IMR-90 (cell line): Measurements from ENCODE around the gene TSC2. TPM values are rescaled to one million over a fixed set of nuclear protein-coding genes. Genes with fewer than 3 reads are reported as not detected.
A peak's percentile ranks its signal among the peaks of the same experiment; 100 is the strongest.

Source experiments
- ATAC-seq: fragments of 200-7000 bp; cut with Tn5 transposase; 2 replicates; pipeline ENCODE4 v1.9.1; 2020; ENCODE audit warnings: low read depth, mild to moderate bottlenecking, moderate library complexity
- BruUV-seq: library from RNA; stranded (reverse); fragments of 400-500 nt; replicated peaks from 2 replicates; lab custom pipeline; 2021; lab: Mats Ljungman, UMichigan
- CTCF ChIA-PET: fragments of 300-600 bp; formaldehyde crosslinking; extraction: SDS; loops from one replicate; lab custom pipeline; 2021; ENCODE audit warnings: antibody characterized with exemption; lab: Yijun Ruan, JAX
- POLR2A ChIA-PET: fragments of 300-600 bp; sonication (Branson Sonifier 250); formaldehyde crosslinking; loops from one replicate; lab custom pipeline; 2022; ENCODE audit warnings: antibody characterized with exemption; ENCODE audit not compliant: unreplicated experiment; lab: Charles Lee
- DNase-seq: peaks from one replicate; pipeline ENCODE4 v3.0.0; 2013
- H2AFZ ChIP-seq: replicated peaks from 2 replicates; pipeline ENCODE3; 2013; ENCODE audit warnings: low read length, mild to moderate bottlenecking; ENCODE audit not compliant: poor library complexity
- H2AK5ac ChIP-seq: 2 replicates; pipeline ENCODE4 v1.6.1; 2013; ENCODE audit warnings: low read depth, low read length, inconsistent platforms
- H2AK9ac ChIP-seq: replicated peaks from 2 replicates; pipeline ENCODE3; 2013; ENCODE audit warnings: mild to moderate bottlenecking, low read depth, low read length, moderate library complexity; ENCODE audit not compliant: poor library complexity
- H2BK120ac ChIP-seq: 2 replicates; pipeline ENCODE4 v1.6.1; 2013; ENCODE audit warnings: low read depth, low read length, inconsistent platforms
- H2BK15ac ChIP-seq: 3 replicates; pipeline ENCODE4 v1.6.1; 2013; ENCODE audit warnings: low read depth, low read length, inconsistent platforms
- H2BK20ac ChIP-seq: 2 replicates; pipeline ENCODE4 v1.6.1; 2013; ENCODE audit warnings: low read depth, mild to moderate bottlenecking, inconsistent platforms, low read length, moderate library complexity
- H2BK5ac ChIP-seq: 2 replicates; pipeline ENCODE4 v1.6.1; 2013; ENCODE audit warnings: mild to moderate bottlenecking, low read depth, low read length, inconsistent platforms; ENCODE audit not compliant: poor library complexity, severe bottlenecking
- H3K14ac ChIP-seq: replicated peaks from 2 replicates; pipeline ENCODE4 v1.6.1; 2013; ENCODE audit warnings: low read depth, low read length, inconsistent platforms
- H3K18ac ChIP-seq: 2 replicates; pipeline ENCODE4 v1.6.1; 2013; ENCODE audit warnings: low read depth, low read length, control low read depth
- H3K23ac ChIP-seq: 2 replicates; pipeline ENCODE4 v1.6.1; 2013; ENCODE audit warnings: low read depth, low read length, inconsistent platforms
- H3K27ac ChIP-seq: 2 replicates; pipeline ENCODE4 v1.5.1; 2013; ENCODE audit warnings: mild to moderate bottlenecking, control low read depth, low read length; ENCODE audit not compliant: insufficient read depth
- H3K27me3 ChIP-seq: 2 replicates; pipeline ENCODE4 v1.6.1; 2013; ENCODE audit warnings: low read length; ENCODE audit not compliant: control insufficient read depth, insufficient read depth
- H3K36me3 ChIP-seq: 2 replicates; pipeline ENCODE4 v1.6.1; 2013; ENCODE audit warnings: low read length, mixed read lengths; ENCODE audit not compliant: control insufficient read depth, insufficient read depth
- H3K4ac ChIP-seq: 2 replicates; pipeline ENCODE4 v1.6.1; 2013; ENCODE audit warnings: low read depth, low read length, inconsistent platforms
- H3K4me1 ChIP-seq: 2 replicates; pipeline ENCODE4 v1.6.1; 2013; ENCODE audit warnings: low read length, mixed read lengths; ENCODE audit not compliant: control insufficient read depth, insufficient read depth
- H3K4me2 ChIP-seq: 2 replicates; pipeline ENCODE4 v1.6.1; 2013; ENCODE audit warnings: low read depth, mild to moderate bottlenecking, control low read depth, low read length, moderate library complexity
- H3K4me3 ChIP-seq: 2 replicates; pipeline ENCODE4 v1.5.1; 2013; ENCODE audit warnings: low read depth, mild to moderate bottlenecking, control low read depth, low read length, moderate library complexity; ENCODE audit not compliant: insufficient read depth
- H3K56ac ChIP-seq: 2 replicates; pipeline ENCODE4 v1.6.1; 2013; ENCODE audit warnings: low read length, inconsistent platforms; ENCODE audit not compliant: insufficient read depth; ENCODE audit errors: extremely low read depth
- H3K79me1 ChIP-seq, 2 experiments: 2 replicates each; pipeline ENCODE4 v1.6.1; 2013; ENCODE audit warnings: low read length in 2 of 2, inconsistent platforms in 1 of 2, low read depth in 1 of 2
- H3K9ac ChIP-seq: 2 replicates; pipeline ENCODE4 v1.6.1; 2013; ENCODE audit warnings: low read depth, low read length, control low read depth
- H3K9me1 ChIP-seq: 2 replicates; pipeline ENCODE4 v1.6.1; 2013; ENCODE audit warnings: low read length, inconsistent platforms; ENCODE audit not compliant: insufficient read depth
- H3K9me3 ChIP-seq: 2 replicates; pipeline ENCODE4 v1.6.1; 2013; ENCODE audit warnings: low read length; ENCODE audit not compliant: control insufficient read depth, insufficient read depth
- H4K20me1 ChIP-seq: 2 replicates; pipeline ENCODE4 v1.6.1; 2013; ENCODE audit warnings: low read length, inconsistent platforms; ENCODE audit not compliant: insufficient read depth
- H4K5ac ChIP-seq: 2 replicates; pipeline ENCODE4 v1.6.1; 2013; ENCODE audit warnings: mild to moderate bottlenecking, low read depth, low read length, control low read depth
- H4K8ac ChIP-seq, 2 experiments: 2 replicates each; pipeline ENCODE4 v1.6.1; 2013; ENCODE audit warnings: low read depth in 2 of 2, low read length in 2 of 2, control low read depth in 1 of 2, inconsistent platforms in 1 of 2
- H4K91ac ChIP-seq: 2 replicates; pipeline ENCODE4 v1.6.1; 2013; ENCODE audit warnings: low read depth, low read length, inconsistent platforms; ENCODE audit not compliant: insufficient read depth
- CHD1 ChIP-seq: IDR thresholded peaks from 2 replicates; pipeline ENCODE4 v1.6.1; 2012; ENCODE audit warnings: low read depth, low read length, improper control_type of control experiment
- FOS ChIP-seq: fragments of 150-350 bp; IDR thresholded peaks from 2 replicates; pipeline ENCODE4 v1.6.1; 2016; ENCODE audit warnings: low read depth, low read length
- POLR2A ChIP-seq: IDR thresholded peaks from 2 replicates; pipeline ENCODE4 v1.6.1; 2012; ENCODE audit warnings: mild to moderate bottlenecking, low read depth, low read length
- RCOR1 ChIP-seq: IDR thresholded peaks from 2 replicates; pipeline ENCODE4 v1.6.1; 2012; ENCODE audit warnings: mild to moderate bottlenecking, low read length, improper control_type of control experiment; ENCODE audit not compliant: insufficient replicate concordance
- SMC3 ChIP-seq: fragments of 150-350 bp; IDR thresholded peaks from 2 replicates; pipeline ENCODE4 v1.6.1; 2016; ENCODE audit warnings: low read depth, mild to moderate bottlenecking, antibody characterized with exemption, low read length, moderate library complexity
- USF2 ChIP-seq: fragments of 150-350 bp; IDR thresholded peaks from 2 replicates; pipeline ENCODE4 v1.6.1; 2017; ENCODE audit warnings: mild to moderate bottlenecking, antibody characterized with exemption, low read length, low read depth
- WGBS, 2 experiments: methylation state at CpG; one replicate each; pipeline versions ENCODE4 v1.1.5 to v1.1.7; 2013; ENCODE audit warnings: missing lambda C conversion rate in 2 of 2; ENCODE audit not compliant: insufficient read length in 1 of 2; ENCODE audit errors: extremely low coverage in 2 of 2; 5-methylcytosine and 5-hydroxymethylcytosine counted together
- dilution Hi-C: fragments of 300-500 bp; cut with HindIII; formaldehyde crosslinking; loops from one replicate; pipeline ENCODE4 v1.14.3; 2018; ENCODE audit warnings: low sequenced_read_pairs; ENCODE audit not compliant: unreplicated experiment
- in situ Hi-C: fragments of 300-500 bp; cut with MboI; formaldehyde crosslinking; loops from 3 replicates; pipeline ENCODE4 v1.14.3; 2019; ENCODE audit warnings: low sequenced_read_pairs, inconsistent platforms, mixed read lengths
- intact Hi-C: fragments of 100-400 bp; cut with micrococcal nuclease; formaldehyde crosslinking; loops from 2 replicates; pipeline ENCODE4 v1.10.0; 2022
- polyA plus RNA-seq, 3 experiments: library from polyadenylated mRNA; depleted of rRNA; stranded (reverse); fragments of >200 nt; gene quantifications; 2 replicates each; pipeline ENCODE4 v1.2.3, GENCODE V29; 2012; ENCODE audit warnings: low replicate concordance in 1 of 3
- total RNA-seq: library from RNA; depleted of rRNA; stranded (reverse); fragments of >200 nt; gene quantifications from 2 replicates; pipeline ENCODE4 v1.2.3, GENCODE V29; 2012

The TSC2 gene
- total and polyA plus RNA-seq, 2 of the 4 experiments (the other 2 are of a cell fraction), result 31.4 to 88.6 TPM

- in situ Hi-C loops, result no loop called here
- H2BK120ac ChIP-seq, result peak overlapping the region; percentile 14
- peaks cover 0 to 2% of the 10 kb centered on the region in 2 experiments; a peak in 2 of 4 replicates for H3K79me1 ChIP-seq
- peak overlapping the region; percentile 74 for H2AK5ac ChIP-seq
- no peaks in the 10 kb centered on the region for H4K20me1 ChIP-seq
- H4K5ac ChIP-seq, result no peak overlapping the region
- dilution Hi-C loops, result no loop called here
- H4K8ac ChIP-seq, result no peak overlapping the region
- peaks cover 3% of the 10 kb centered on the region; the same call in 1 of the 2 replicates for H3K4me1 ChIP-seq
- TF ChIP-seq FOS, result no peak
- no peak for TF ChIP-seq POLR2A
- TF ChIP-seq USF2, result no peak
- TF ChIP-seq CHD1, result no peak
- TF ChIP-seq RCOR1, result no peak
- no peak for TF ChIP-seq SMC3
- no peak overlapping the region for H2BK5ac ChIP-seq
- no peaks in the 10 kb centered on the region for H3K9me3 ChIP-seq
- H3K36me3 ChIP-seq, result no peaks in the 10 kb centered on the region
- intact Hi-C loops, result no loop called here
- no peak overlapping the region for H3K4me3 ChIP-seq
- ATAC-seq (no peak), DNase-seq (no peak)
- no peak overlapping the region; the same call in 1 of the 2 replicates for H3K23ac ChIP-seq
- peak overlapping the region; percentile 81 for H3K4ac ChIP-seq
- peaks cover 6% of the 10 kb centered on the region for H3K9me1 ChIP-seq
- peak overlapping the region; percentile 76; the same call in 1 of the 2 replicates for H3K14ac ChIP-seq
- BruUV-seq, result no TSS peak
- peaks cover 18% of the 10 kb centered on the region; the same call in 1 of the 2 replicates for H3K27me3 ChIP-seq
- ChIA-PET CTCF (interaction anchor here (1.4 kb wide), 1 partner anchor 125 kb away, joined by 3 read pairs; no protein-coding TSS in a partner anchor), POLR2A (no interaction called here)
- H2AK9ac ChIP-seq, result peak overlapping the region; percentile 72
- no peak overlapping the region for H3K18ac ChIP-seq
- H2AFZ ChIP-seq, result peak overlapping the region; percentile 72
- no peak overlapping the region for H3K9ac ChIP-seq
- H4K91ac ChIP-seq, result peak overlapping the region; percentile 6; the same call in 1 of the 2 replicates
- no peak overlapping the region for H3K27ac ChIP-seq
- no peak overlapping the region for H3K4me2 ChIP-seq
- H3K56ac ChIP-seq, result no peak overlapping the region
- WGBS, 2 experiments, result no CpG with 5 or more reads among the region's 7 CpGs
- H2BK20ac ChIP-seq, result no peak overlapping the region
- no peak overlapping the region; the same call in 2 of the 3 replicates for H2BK15ac ChIP-seq
Measured at GRCh38 chr16:2015947-2016208, 31.9 kb upstream of the TSC2 start.
